NCI-H146 (cell line): ENCODE results near the gene FRMD4A.

Source experiments
- DNase-seq: peaks from one replicate; lab custom pipeline; 2025; lab: John Stamatoyannopoulos, UW

Gene FRMD4A

DNA sequence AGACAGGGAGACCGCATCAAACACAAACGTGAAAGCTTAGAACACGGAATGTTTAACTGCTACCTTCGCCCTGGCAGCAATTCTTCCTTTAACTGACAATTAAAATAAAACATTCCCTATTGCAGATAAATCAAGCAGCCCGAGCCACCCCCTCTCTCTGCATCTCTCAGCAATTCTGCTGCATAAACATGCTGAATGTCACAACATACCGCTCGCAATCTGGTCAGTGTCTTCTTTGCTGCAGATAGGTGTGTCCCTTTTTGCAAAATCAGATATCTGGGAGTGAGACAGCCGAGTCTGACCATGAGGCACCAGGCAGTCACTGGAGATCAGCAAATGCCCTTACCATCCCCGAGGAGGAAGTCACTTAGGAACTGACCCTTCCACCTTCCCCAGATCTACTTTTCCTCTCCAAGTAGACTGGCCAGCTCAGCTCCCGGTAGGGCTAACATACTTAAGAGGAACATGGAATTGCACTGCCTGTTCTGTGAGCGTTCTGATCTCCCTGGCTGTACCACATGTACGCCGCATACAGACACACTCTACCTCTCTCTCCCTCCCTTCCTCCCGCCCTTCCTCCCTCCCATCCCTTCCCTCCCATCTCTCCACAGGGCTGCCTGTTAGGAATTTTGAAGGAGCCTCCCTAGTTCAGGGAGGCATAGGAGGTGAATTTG, at the start of gene FRMD4A:
Gene FRMD4A, minus strand, starts transcription at position 537 of the 674 bp plus-strand sequence.
- DNase-seq: peak; percentile 75

DNA sequence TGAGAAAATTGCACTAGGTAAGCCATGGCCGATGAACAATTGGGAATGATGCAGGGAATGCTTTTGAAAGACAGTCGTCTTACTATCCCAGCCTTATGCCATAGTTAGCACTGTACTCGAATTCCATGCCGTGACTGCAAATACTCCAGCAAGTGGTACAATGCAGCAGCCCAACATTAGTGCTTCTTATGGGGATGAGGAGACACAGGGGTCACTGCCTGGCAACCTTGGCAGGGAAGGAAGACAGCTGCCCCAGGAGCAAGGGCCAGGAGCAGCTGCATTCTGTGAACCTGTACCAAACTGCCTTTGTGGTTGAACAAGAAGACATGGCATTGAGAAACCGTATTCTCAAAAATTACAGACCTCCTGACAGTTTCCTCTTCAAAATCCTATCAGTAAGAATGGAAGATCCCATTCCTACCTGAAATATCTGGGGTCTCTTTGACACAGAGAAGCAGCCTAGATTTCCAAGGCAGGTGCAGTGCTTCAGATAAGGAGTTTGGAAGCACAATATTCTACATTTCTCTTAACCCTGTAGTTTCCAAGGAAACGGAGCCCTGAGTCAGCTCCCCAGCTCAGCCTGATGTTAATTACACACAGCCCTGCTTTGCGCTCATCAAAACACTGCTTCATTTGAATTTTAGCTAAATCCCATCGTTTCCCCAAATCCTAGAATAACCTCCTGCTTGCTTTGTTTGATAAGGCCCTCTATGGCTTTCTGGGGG, 49.0 kb upstream of the FRMD4A start:
- DNase-seq: peak; percentile 54

DNA sequence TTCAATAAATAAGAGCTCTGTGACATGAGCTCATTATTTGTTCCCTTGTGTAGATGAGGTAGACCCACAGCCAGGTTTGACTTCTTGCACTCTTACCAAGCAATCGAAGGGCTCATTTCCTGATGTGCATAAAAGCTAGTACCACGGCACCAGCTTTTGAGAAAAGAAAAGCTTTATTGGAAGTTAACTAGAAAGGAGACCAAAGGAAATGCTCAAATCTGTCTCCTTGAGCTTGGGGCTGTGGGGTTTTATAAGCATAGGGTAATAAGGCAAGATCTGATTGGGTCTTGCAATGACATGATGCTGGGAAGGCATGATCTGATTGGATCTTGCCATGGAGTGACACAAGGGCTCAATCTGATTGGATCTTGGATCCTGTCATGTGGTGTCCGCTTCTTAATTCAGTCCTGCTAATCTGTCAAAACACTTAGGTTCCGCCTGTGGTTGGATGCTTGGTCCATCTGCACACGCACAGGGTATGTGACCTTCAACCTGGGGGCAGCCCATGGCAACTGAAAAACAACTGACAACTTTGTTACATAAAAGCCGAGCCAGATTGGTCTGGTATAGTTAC, 47.8 kb upstream of the FRMD4A start:
- DNase-seq: peak; percentile 49

DNA sequence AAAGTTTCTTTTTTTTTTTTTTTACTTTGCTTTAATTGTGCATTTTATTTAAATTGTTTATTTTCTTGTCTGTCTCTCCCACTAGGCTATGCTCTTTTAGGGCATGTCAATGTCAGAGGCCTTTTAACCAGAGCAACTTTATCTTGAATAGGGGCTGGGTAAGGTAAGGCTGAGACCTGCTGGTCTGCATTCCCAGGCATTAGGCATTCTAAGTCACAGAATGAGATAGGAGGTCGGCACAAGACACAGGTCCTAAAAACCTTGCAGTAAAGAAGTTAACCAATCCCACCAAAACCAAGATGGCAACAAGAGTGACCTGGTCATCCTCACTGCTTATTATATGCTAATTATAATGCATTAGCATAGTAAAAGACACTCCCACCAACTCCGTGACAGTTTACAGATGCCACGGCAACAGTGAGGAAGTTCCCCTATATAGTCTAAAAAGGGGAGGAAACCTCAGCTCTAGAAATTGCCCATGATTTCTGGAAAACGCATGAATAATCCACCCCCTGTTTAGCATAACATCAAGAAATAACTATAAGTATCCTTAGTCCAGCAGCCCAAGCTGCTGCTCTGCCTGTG, 47.0 kb upstream of the FRMD4A start:
- no peak for DNase-seq

DNA sequence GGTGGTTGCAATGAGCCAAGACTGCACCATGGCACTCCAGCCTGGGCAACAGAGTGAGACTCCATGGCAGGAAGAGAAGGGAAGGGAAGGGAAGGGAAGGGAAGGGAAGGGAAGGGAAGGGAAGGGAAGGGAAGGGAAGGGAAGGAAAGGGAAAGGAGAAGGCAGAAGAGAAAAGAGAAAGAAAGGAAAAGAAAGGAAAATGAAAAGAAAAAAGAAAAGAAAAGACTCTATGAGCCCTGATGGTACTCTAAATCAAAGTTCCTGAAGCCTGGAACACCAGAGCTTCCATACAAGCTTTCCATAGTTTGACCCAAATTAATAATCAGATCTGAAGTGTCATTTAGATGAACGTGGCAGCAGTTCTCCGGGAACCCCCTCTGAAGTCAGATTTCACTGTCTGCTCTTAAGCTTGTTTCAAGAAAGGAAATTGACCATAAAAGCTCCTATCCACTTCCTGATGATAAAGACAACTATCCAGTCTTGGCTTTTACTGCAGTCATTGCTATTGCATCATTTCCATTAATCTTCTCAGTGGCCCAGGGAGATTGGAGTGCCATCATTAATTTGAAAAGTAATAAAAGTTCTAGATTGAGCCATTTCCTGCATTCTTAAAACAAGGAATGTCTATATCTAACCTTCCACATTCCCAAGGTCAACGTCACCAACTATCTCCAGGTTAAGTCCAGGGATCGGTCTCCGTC, 44.2 kb upstream of the FRMD4A start:
- DNase-seq: no peak

DNA sequence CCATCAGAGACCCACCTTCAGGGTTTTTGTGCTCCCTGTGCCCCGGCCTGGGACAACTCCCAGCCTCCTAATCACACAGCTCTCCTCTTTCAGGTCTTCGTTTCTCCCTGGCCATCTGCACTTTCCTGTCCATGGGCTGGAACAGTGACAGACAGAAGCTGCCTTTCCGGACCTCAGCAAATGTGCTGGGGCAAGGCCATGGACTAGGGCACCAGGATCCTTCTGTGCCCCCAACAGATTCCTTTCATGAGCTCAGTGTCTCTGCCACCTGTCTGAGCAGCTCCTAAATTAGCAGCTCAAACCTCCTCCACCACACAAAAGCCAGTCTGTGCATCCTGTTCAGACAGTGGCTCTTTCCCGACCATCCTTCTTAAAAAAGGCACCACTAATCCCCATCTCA, 41.9 kb upstream of the FRMD4A start:
- peak; percentile 42 for DNase-seq

DNA sequence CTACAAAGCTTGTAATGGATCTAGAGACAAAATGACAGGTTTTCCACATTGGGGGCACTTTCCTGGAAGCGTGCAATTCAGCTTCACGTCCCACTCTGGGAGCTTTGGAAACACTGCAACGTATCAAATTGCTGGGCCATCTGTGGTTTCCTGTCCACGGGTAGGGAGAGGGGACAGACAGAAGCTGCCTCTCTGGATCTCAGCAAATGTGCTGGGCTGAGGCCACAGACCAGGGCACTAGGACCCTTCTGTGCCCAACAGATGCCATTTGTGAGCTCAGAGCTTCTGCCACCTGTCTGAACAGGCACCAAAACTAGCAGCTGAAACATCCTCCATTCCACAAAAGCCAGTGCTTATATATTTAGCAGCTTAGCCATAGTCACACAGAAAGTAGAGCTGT, 40.9 kb upstream of the FRMD4A start:
- no peak for DNase-seq

DNA sequence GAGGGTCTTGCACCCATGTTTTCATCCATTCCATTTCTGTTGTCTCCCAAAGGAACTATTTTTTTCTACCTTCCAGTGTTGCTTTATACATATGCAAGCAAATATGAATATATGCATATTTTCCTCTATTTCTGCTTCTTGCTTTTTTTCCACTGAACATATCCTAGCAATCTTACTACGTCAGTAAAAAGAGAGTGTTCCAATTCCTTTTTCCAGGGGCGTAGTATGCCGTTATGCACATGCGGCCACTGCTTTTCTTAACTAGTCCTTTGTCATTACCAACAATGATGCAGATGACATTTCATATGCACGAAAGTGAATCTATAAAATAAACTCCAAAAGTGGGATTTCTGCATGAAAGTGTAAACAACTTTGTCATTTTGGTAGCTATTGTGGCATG, 40.2 kb upstream of the FRMD4A start:
- DNase-seq: no peak

DNA sequence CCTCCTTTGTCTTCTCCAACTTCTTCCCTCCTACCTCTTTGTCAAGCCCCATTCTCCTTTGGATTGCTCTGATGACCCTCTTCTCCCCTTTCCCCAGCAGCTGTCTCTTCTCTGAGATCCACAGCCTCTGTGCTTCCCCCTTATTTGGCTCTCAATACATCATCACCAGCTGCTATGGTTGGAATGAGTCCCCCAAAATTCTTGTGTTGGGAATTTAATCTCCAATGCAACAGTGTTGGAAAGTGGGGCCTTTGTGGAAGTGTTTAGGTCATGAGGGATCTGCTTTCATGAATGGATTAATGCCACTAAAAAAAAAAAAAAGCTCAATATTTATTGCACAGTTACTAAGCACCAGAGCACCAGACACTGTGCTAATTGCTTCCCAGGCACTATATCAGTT, 39.2 kb upstream of the FRMD4A start:
- DNase-seq: no peak

DNA sequence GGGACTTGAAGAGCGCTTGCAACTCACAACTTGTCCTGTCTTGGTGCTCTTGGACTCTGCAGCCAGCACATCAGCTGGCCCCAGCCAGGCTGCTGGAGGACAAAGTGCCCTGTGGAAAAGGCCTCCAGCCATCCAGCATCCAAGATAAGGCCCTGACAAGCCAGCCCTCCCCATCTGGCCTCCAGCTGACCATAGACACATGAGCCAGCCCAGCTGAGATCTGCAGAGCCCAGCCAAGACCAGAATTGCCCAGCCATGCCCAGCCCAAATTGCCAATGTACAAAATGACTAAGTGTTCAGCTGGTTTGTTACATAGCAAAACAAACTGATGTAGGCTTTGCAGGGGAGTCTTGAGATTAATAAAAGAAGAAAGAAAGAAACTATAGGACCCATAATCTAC, 36.0 kb upstream of the FRMD4A start:
- peak; percentile 34 for DNase-seq

DNA sequence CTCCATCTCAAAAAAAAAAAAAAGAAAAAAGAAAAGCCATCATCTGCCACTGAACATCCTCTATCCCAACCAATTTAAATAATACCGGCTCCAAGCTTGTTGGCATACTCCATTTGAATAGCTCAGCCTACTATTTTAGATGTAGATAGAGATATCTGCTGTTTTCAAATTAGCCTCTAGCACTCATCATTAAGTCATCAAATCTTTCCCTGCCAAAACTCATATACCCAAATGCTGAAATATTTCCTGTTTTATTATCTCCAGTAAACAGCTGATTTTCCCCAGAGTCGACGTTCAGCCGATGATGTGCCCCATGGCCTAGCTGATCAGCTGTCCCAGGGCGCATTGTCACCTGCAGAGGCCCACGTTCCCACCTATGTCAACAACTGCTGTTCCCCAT, 34.5 kb upstream of the FRMD4A start:
- DNase-seq: no peak

DNA sequence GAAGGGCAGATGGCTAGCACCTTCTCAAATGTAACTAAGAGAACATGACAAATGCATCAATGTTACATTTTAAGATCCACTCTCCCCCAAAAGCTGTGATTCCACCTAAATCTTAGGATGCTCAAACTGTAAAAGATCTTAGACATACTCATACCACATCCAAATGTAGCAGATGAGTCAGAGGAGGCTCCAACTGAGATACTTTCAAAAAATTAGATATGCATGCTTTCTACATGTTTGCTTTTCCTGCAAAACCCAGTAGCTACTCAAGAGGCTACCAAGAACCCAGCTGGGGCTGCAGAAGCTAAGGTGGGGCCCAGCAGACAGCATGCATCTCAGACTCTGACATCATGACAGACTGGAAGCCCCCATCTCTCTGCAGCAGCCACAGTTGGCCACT, 31.4 kb upstream of the FRMD4A start:
- no peak for DNase-seq

DNA sequence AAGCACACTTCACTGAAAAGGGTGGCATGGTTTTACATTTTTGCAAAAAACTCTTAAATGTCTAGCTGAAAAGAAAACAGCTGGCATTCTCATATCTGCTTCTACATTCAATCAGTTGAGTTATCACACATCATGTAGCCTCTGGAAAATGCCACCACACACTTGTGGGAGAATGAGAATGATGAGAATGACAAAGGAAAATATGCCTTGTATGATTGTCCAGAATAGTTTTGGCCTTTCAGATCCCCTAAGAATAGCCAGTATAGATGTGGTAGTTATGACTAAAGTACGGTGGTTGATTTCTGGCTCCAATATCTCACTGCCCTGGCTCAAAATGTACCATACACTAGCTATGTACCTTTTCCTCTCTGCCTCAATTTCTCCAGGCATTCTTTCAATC, 30.2 kb upstream of the FRMD4A start:
- DNase-seq: no peak

DNA sequence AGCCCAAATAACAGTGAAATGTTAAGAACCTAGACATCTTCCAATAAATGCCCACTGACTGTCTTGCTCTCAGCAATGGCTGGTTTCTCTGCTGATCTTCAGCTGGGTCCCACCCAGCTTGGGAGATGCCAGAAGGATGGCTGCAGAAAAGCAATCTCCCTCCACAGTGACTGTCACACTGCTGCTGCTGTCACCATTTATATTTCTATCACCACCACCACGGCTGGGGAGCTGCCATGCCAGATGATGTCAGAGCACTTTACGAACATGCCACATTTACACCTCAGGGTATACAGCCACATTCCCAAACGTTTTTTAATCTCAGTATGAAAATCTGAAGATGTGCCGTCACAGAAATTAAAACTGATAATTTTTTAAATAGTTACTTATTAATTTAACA, 29.8 kb upstream of the FRMD4A start:
- DNase-seq: no peak

DNA sequence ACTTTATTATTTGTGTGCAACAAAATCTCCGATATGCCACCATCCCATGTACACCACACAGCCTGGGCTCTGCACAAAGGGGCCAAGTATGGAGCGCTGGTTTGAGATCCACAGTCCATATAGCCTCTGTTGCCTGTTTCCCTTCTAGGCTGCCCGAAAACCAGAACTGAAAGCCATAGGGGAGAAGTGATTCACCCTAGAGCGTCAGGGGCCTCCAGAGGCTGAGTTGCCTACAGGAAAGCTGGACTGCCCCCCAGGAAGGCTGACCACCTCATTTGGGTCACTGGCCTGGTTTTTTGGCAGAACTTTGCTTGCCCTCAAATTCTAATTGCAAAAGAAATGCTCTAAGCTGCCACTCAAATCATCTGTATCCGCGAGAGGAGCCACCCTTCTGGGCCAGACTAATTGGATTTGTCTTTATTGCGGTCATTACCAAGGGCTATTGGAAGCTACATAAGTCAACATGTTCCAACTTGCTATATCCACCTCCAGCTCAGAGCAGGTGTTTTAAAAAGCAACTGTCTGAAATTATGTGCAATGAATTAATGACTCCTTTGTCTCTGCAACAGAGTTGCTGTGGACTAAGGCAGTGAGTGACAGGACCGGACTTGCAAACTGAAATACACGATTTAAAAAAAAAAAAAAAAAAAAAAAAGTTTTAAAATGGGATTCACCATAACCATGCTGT, 28.3 kb upstream of the FRMD4A start:
- DNase-seq: peak; percentile 98

DNA sequence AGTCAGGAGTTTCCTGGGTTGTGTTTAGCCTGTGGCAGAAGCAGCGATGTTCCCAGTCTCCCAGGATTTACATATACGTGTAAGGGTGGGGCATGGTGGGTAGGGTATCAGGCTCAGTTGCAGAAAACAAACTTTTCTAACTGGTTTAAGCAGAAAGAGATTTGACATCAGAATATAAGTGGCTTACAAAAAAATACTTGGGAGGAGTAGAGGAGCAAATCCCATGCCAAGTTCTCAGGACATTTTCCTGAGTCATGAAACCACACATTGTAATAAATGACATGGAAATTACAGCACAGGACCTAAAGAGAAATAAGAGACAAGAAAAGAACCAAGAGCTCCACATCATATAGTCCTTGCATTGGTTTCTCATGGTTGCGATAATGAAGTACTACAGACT, 26.2 kb upstream of the FRMD4A start:
- DNase-seq: no peak

DNA sequence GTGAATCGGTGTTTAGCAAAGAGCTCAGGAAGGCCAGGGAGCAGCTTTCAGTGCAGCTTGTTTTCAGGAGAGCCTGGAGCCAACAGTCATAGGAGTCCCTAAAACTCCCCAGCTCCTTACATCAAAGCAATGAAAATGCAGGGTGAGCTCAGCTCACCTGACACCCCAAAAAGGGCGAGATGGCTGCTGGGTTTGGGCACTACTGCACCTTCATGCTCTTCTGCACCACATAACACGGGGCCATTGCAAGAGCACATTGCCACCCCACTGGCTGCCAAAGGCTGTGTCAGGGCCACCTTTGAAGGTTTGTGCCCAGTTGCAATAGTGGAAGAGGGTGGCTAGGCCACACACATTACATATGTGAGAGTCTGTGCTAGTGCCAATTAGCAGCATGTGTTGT, 25.0 kb upstream of the FRMD4A start:
- no peak for DNase-seq

DNA sequence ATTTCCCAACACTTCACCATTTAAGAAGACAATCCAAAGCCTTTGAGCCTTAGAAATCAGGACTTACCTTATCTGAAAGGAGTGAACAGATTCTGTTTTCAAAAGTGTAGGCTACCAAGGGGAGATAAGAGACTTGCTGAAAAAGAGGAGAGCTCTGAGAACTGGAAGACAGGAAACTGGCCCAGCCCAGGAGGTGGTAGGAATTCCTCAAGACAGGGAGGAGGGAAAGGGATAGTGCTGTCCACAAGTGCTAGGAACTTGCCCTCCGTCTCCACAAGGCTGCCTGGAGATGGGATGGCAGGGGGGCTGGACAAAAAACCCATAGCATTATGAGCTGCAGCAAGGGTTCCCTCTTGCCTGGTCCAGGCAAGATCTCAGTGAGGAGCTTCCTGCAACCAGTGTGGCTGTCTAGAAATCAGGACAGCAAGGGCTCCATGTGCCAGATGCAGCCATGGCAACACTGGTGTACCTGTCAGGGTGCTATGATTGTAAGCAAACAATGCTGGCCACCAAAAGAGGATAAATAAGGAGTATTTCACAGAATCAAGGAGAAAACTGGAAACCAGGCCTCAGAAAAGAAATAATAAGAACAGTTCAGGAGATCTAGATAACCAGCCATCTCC, 22.7 kb upstream of the FRMD4A start:
- DNase-seq: peak; percentile 32

DNA sequence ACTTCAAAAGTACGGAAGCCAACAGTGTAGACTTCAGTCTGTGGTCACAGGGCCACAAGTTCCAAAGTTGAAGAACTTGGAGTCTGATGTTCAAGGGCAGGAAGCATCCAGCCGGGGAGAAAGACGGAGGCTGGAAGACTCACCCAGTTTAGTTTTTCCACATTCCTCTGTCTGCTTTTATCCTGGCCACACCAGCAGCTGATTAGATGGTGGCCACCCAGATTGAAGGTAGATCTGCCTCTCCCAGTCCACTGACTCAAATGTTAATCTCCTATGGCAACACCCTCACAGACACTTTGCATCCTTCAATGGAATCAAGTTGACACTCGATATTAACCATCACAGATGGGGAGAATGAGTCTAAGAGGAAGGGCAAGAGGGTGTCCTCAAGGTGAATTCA, 19.3 kb upstream of the FRMD4A start:
- DNase-seq: no peak

DNA sequence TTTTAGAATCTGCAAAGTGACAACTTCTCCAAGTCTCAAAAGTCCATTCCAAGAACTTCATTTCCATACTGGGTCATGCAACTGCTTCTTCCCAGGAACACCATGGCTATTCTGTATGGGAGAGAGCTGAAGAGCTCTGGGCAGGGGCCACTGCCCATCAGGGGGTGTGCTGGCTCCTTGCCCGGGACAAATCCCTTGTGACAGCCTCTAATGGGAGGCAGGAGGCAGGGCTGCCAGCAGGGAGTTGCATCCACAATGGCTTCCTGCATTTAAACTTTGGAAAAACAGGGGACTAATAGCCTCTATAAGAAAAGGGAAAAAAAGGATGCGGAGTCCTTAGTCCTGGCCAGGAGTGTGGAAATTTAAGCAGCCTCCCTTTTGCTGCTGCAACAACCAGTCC, 18.4 kb upstream of the FRMD4A start:
- DNase-seq: peak; percentile 86

DNA sequence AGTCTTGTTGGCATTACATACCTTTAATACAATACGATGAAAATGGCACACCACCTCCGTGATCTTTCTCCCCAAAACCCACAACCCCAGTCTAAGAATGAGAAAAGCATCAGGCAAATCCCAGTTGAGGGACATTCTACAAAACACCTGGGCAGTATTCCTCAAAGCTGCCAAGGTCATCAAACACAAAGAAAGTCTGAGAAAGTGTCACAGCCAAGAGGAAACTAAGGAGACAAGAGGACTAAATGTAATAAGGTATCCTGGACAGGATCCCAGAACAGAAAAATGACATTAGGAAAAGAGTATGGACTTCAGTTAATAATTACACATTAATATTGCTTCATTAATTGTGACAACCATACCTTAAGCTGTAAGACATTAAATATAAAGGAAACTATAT, 14.5 kb upstream of the FRMD4A start:
- no peak for DNase-seq
